D721Med (cell line): Measurements from ENCODE around the gene NBR1.
"Not testable (repeated sequence)": the region's sequence is repeated elsewhere in the genome, so short reads cannot be mapped to it uniquely, and the experiment has no call there.

Source experiments
- DNase-seq: peaks from one replicate; pipeline ENCODE4 v3.0.0; 2011; ENCODE audit warnings: low spot score; ENCODE audit not compliant: insufficient read length
- FAIRE-seq: peaks from 2 replicates; lab custom pipeline; 2011; peaks lifted over from hg19 to GRCh38; lab: Jason Lieb, UNC
- CTCF ChIP-seq: IDR thresholded peaks from 2 replicates; pipeline ENCODE4 v1.5.1; 2012; ENCODE audit warnings: mild to moderate bottlenecking, control low read depth; ENCODE audit not compliant: insufficient read depth; ENCODE audit errors: missing control alignments

The NBR1 gene

GRCh38 chr17:43199633-43200032 lies 28.6 kb downstream of the NBR1 start:
- no peak for TF ChIP-seq CTCF
- FAIRE-seq (no peak), DNase-seq (no peak)

- DNase-seq = no peak
- no peak for FAIRE-seq
- no peak for TF ChIP-seq CTCF
Measured at GRCh38 chr17:43200127-43200526, 29.1 kb downstream of the NBR1 start.

GRCh38 chr17:43203013-43203412 lies 32.0 kb downstream of the NBR1 start:
- DNase-seq, FAIRE-seq: not testable (repeated sequence)

- FAIRE-seq = no peak
- TF ChIP-seq CTCF = no peak
- DNase-seq = no peak
Measured at GRCh38 chr17:43210576-43210975, 39.6 kb downstream of the NBR1 start.

GRCh38 chr17:43211123-43211479 lies 40.1 kb downstream of the NBR1 start:
- no peak for TF ChIP-seq CTCF
- no peak for DNase-seq
- FAIRE-seq = no peak

GRCh38 chr17:43211480-43212402 lies 40.7 kb downstream of the NBR1 start, which contains the start of gene TMEM106A:
Gene TMEM106A (plus strand): TSS chr17:43211875. CDS start chr17:43213042, 1,167 bp downstream.
- DNase-seq (no peak), FAIRE-seq (no peak)
- peak; percentile 18 for TF ChIP-seq CTCF

GRCh38 chr17:43212641-43213490 lies 41.9 kb downstream of the NBR1 start:
- no peak for FAIRE-seq
- no peak for TF ChIP-seq CTCF
- DNase-seq = no peak
